HG03066 (cell line): ENCODE data around the gene PDRG1.

Experiments used
- ATAC-seq: cut with Tn5 transposase; IDR thresholded peaks from one replicate; pipeline ENCODE4 v1.9.1; 2021; ENCODE audit warnings: low read depth; ENCODE audit not compliant: unreplicated experiment

The PDRG1 gene

GRCh38 chr20:31967830-31968249, 16.0 kb upstream of the PDRG1 start, which contains the start of gene XKR7:
Gene XKR7, plus strand, starts transcription at chr20:31968151. Its CDS starts 25 bp downstream, at chr20:31968176.
- ATAC-seq: no peak

GRCh38 chr20:31966991-31967655, 15.3 kb upstream of the PDRG1 start:
- no peak for ATAC-seq

GRCh38 chr20:31963889-31964288, 12.0 kb upstream of the PDRG1 start:
- ATAC-seq: no peak

- no peak for ATAC-seq
Observed at GRCh38 chr20:31962761-31963160, 10.9 kb upstream of the PDRG1 start.

- no peak for ATAC-seq
Observed at GRCh38 chr20:31956556-31957526, 5.0 kb upstream of the PDRG1 start.

- ATAC-seq: no peak
Observed at GRCh38 chr20:31954500-31954899, 2.7 kb upstream of the PDRG1 start.

- no peak for ATAC-seq
Observed at GRCh38 chr20:31953556-31954148, 1.8 kb upstream of the PDRG1 start.

GRCh38 chr20:31951203-31951529, 680 bp downstream of the PDRG1 start:
- ATAC-seq: no peak

GRCh38 chr20:31949877-31950646, 1.8 kb downstream of the PDRG1 start:
- ATAC-seq: no peak

GRCh38 chr20:31948008-31948407, 3.8 kb downstream of the PDRG1 start:
- no peak for ATAC-seq

GRCh38 chr20:31945785-31946184, 6.1 kb downstream of the PDRG1 start:
- no peak for ATAC-seq

- no peak for ATAC-seq
Observed at GRCh38 chr20:31945319-31945718, 6.5 kb downstream of the PDRG1 start.

GRCh38 chr20:31943052-31943471, 8.8 kb downstream of the PDRG1 start:
- no peak for ATAC-seq

GRCh38 chr20:31939661-31940060, 12.2 kb downstream of the PDRG1 start:
- no peak for ATAC-seq

- ATAC-seq: no peak
Observed at GRCh38 chr20:31937820-31938219, 14.0 kb downstream of the PDRG1 start.

- no peak for ATAC-seq
Observed at GRCh38 chr20:31936420-31936819, 15.4 kb downstream of the PDRG1 start.

- ATAC-seq: no peak
Observed at GRCh38 chr20:31934968-31935764, 16.7 kb downstream of the PDRG1 start.

GRCh38 chr20:31934491-31934890, 17.4 kb downstream of the PDRG1 start:
- ATAC-seq: no peak

GRCh38 chr20:31933698-31934097, 18.1 kb downstream of the PDRG1 start:
- ATAC-seq: no peak

- ATAC-seq: no peak
Observed at GRCh38 chr20:31930779-31931178, 21.1 kb downstream of the PDRG1 start.
